Suprapubic skin (tissue), 4 donors: ENCODE results near the gene ZNF277.

Experiments
- CTCF ChIP-seq, 2 donors: fragments of 200-600 bp in 1 of 2; fragments of 450-650 bp in 1 of 2; sonication (generic) in 1 of 2; IDR thresholded peaks; one replicate each; pipeline ENCODE4 v1.5.1; 2016 to 2019; ENCODE audit warnings: antibody characterized with exemption in 2 of 2, mild to moderate bottlenecking in 1 of 2, moderate library complexity in 1 of 2
- EP300 ChIP-seq: sonication (generic); formaldehyde crosslinking; IDR thresholded peaks from one replicate; pipeline ENCODE4 v1.6.1; 2017; ENCODE audit warnings: antibody characterized with exemption
- POLR2A ChIP-seq, 2 donors: fragments of 450-650 bp; IDR thresholded peaks; one replicate each; pipeline ENCODE4 v1.6.1; 2017; ENCODE audit warnings: antibody characterized with exemption in 2 of 2, mild to moderate bottlenecking in 2 of 2, moderate library complexity in 2 of 2
- POLR2AphosphoS5 ChIP-seq, 3 donors: sonication (generic); formaldehyde crosslinking; IDR thresholded peaks; one replicate each; pipeline ENCODE4 v1.6.1; 2017; ENCODE audit warnings: antibody characterized with exemption in 3 of 3

- TF ChIP-seq CTCF (IDR thresholded peaks at IDR 0.05) (no peak), POLR2A (IDR thresholded peaks at IDR 0.05) (no peak), POLR2AphosphoS5 (IDR thresholded peaks at IDR 0.05) (no peak), EP300 (no peak)
Observed at GRCh38 chr7:112157072-112157471, 49.4 kb upstream of the ZNF277 start.
